Prostate gland (tissue), 2 donors: Measurements from ENCODE around the gene DYNC1LI1. TPM values are rescaled to one million over a fixed set of nuclear protein-coding genes. Genes with fewer than 3 reads are reported as not detected.
"Not testable (repeated sequence)": the region's sequence is repeated elsewhere in the genome, so short reads cannot be mapped to it uniquely, and the experiment has no call there.

ENCODE experiments used
- DNase-seq: peaks from one replicate; pipeline ENCODE4 v3.0.0-alpha.2; 2019; ENCODE audit warnings: low spot score
- H3K27ac ChIP-seq, 2 donors: fragments of 200-600 bp; sonication (generic); 2 replicates each; pipeline ENCODE4 v1.5.1; 2017 to 2019
- H3K27me3 ChIP-seq: fragments of 200-600 bp; sonication (generic); replicated peaks from 2 replicates; pipeline ENCODE4 v1.5.1; 2019; ENCODE audit not compliant: insufficient read depth
- H3K36me3 ChIP-seq, 2 donors: fragments of 200-600 bp; sonication (generic); 1 replicate in 1 of 2; 2 replicates in 1 of 2; pipeline versions ENCODE4 v1.5.1 to v1.8.1; 2017 to 2019
- H3K4me1 ChIP-seq: fragments of 200-600 bp; sonication (generic); replicated peaks from 2 replicates; pipeline ENCODE4 v1.5.1; 2019
- H3K4me3 ChIP-seq, 2 donors: fragments of 200-600 bp; sonication (generic); 2 replicates each; pipeline ENCODE4 v1.5.1; 2017 to 2019
- H3K9me3 ChIP-seq: fragments of 200-600 bp; sonication (generic); 2 replicates; pipeline ENCODE4 v1.5.1; 2017
- POLR2A ChIP-seq: fragments of 450-650 bp; IDR thresholded peaks from one replicate; pipeline ENCODE4 v1.6.1; 2016; ENCODE audit warnings: antibody characterized with exemption, mild to moderate bottlenecking
- POLR2AphosphoS5 ChIP-seq: sonication (generic); formaldehyde crosslinking; IDR thresholded peaks from one replicate; pipeline ENCODE4 v1.6.1; 2017; ENCODE audit warnings: antibody characterized with exemption
- WGBS: methylation state at CpG from one replicate; pipeline ENCODE4 v1.1.5; 2018; 5-methylcytosine and 5-hydroxymethylcytosine counted together
- intact Hi-C: fragments of 100-400 bp; cut with DNase I; formaldehyde crosslinking; loops from one replicate; pipeline ENCODE4 v1.14.2; 2022
- total RNA-seq, 2 donors: library from RNA; depleted of rRNA; stranded (reverse); fragments of >200 nt; gene quantifications; one replicate each; pipeline ENCODE4 v1.1.0, GENCODE V29; 2016
- TF ChIP-seq, protein P1 (sequence below), 4 experiments: fragments of 200-600 bp in 2 of 4; fragments of 450-650 bp in 2 of 4; sonication (generic) in 2 of 4; IDR thresholded peaks; 1 replicate in 3 of 4; 2 replicates in 1 of 4; pipeline ENCODE4 v1.5.1; 2016 to 2019; ENCODE audit warnings: antibody characterized with exemption in 4 of 4, mild to moderate bottlenecking in 2 of 4, moderate library complexity in 2 of 4

The DYNC1LI1 gene
- total RNA-seq, 2 donors from 2014 or later, result 30.5 to 43.3 TPM

- Histone ChIP-seq H3K4me1 (no peaks in the 10 kb centered on the region), H3K27me3 (no peaks in the 10 kb centered on the region), H3K36me3 (no peaks in the 10 kb centered on the region), H3K27ac (no peak overlapping the region), H3K4me3 (no peak overlapping the region), H3K9me3 (no peaks in the 10 kb centered on the region)
- DNase-seq, result no peak
- intact Hi-C loops, result no loop called here
- 74% methylated on average over 4 of the region's 4 CpGs for WGBS
- TF ChIP-seq POLR2A, result no peak
Measured at GRCh38 chr3:32540899-32541298, 29.8 kb downstream of the DYNC1LI1 start.

- Histone ChIP-seq H3K27me3 (no peaks in the 10 kb centered on the region), H3K9me3 (no peaks in the 10 kb centered on the region), H3K4me1 (no peaks in the 10 kb centered on the region), H3K27ac (no peak overlapping the region), H3K36me3 (no peaks in the 10 kb centered on the region), H3K4me3 (no peak overlapping the region)
- 94% methylated on average over 1 of the region's 1 CpG for WGBS
- intact Hi-C loops, result no loop called here
- TF ChIP-seq, protein P1, sequence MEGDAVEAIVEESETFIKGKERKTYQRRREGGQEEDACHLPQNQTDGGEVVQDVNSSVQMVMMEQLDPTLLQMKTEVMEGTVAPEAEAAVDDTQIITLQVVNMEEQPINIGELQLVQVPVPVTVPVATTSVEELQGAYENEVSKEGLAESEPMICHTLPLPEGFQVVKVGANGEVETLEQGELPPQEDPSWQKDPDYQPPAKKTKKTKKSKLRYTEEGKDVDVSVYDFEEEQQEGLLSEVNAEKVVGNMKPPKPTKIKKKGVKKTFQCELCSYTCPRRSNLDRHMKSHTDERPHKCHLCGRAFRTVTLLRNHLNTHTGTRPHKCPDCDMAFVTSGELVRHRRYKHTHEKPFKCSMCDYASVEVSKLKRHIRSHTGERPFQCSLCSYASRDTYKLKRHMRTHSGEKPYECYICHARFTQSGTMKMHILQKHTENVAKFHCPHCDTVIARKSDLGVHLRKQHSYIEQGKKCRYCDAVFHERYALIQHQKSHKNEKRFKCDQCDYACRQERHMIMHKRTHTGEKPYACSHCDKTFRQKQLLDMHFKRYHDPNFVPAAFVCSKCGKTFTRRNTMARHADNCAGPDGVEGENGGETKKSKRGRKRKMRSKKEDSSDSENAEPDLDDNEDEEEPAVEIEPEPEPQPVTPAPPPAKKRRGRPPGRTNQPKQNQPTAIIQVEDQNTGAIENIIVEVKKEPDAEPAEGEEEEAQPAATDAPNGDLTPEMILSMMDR (IDR thresholded peaks at IDR 0.05), result no peak
- no peak for DNase-seq
Measured at GRCh38 chr3:32532434-32532833, 38.2 kb downstream of the DYNC1LI1 start.

- H3K36me3 ChIP-seq, result no peaks in the 10 kb centered on the region
- no peak for TF ChIP-seq POLR2A
- TF ChIP-seq, protein P1 (IDR thresholded peaks at IDR 0.05), result no peak
- no peak for TF ChIP-seq POLR2AphosphoS5
- no peak overlapping the region for H3K27ac ChIP-seq
- H3K4me3 ChIP-seq, result no peak overlapping the region
- intact Hi-C loops, result no loop called here
- no peaks in the 10 kb centered on the region for H3K9me3 ChIP-seq
- no peaks in the 10 kb centered on the region for H3K4me1 ChIP-seq
- no peaks in the 10 kb centered on the region for H3K27me3 ChIP-seq
- no peak for DNase-seq
Measured at GRCh38 chr3:32531010-32531647, 39.5 kb downstream of the DYNC1LI1 start.

GRCh38 chr3:32525720-32526119 lies 44.9 kb downstream of the DYNC1LI1 start:
- Histone ChIP-seq H3K4me3 (no peak overlapping the region), H3K4me1 (no peaks in the 10 kb centered on the region), H3K27me3 (no peaks in the 10 kb centered on the region), H3K9me3 (no peaks in the 10 kb centered on the region), H3K27ac (no peak overlapping the region), H3K36me3 (no peaks in the 10 kb centered on the region)
- intact Hi-C loops, result no loop called here
- TF ChIP-seq POLR2AphosphoS5, result no peak
- TF ChIP-seq POLR2A, result no peak
- DNase-seq, result no peak

- no peaks in the 10 kb centered on the region for H3K4me1 ChIP-seq
- H3K27ac ChIP-seq, result no peak overlapping the region
- no peak for DNase-seq
- H3K36me3 ChIP-seq, result no peaks in the 10 kb centered on the region
- no peak overlapping the region for H3K4me3 ChIP-seq
- WGBS, result 50% methylated on average over 7 of the region's 7 CpGs
- intact Hi-C loops, result no loop called here
- TF ChIP-seq, protein P1 (IDR thresholded peaks at IDR 0.05), result no peak
- TF ChIP-seq POLR2AphosphoS5, result no peak
- no peaks in the 10 kb centered on the region for H3K9me3 ChIP-seq
- H3K27me3 ChIP-seq, result no peaks in the 10 kb centered on the region
Measured at GRCh38 chr3:32522682-32523081, 48.0 kb downstream of the DYNC1LI1 start.

DNA sequence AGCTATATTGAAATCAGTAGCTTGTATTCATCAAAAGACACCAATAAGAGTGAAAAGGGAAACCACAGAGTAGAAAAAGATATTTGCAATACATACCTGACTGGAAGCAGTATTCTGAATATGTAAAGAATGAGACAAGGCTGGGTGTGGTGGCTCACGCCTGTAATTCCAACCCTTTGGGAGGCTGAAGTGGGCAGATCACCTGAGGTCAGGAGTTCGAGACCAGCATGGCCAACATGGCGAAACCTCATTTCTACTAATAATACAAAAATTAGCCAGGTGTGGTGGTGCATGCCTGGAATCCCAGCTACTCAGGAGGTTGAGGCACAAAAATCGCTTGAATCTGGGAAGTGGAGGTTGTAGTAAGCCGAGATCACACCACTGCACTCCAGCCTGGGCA lies 51.7 kb downstream of the DYNC1LI1 start:
- WGBS, result 94% methylated on average over 5 of the region's 5 CpGs
- intact Hi-C loops, H3K4me1 ChIP-seq, H3K27ac ChIP-seq, H3K27me3 ChIP-seq, H3K4me3 ChIP-seq, H3K9me3 ChIP-seq, H3K36me3 ChIP-seq, DNase-seq: not testable (repeated sequence)

GRCh38 chr3:32516751-32517150 lies 53.9 kb downstream of the DYNC1LI1 start:
- DNase-seq, intact Hi-C loops, H3K36me3 ChIP-seq, H3K27me3 ChIP-seq, H3K4me1 ChIP-seq, H3K27ac ChIP-seq, H3K9me3 ChIP-seq, H3K4me3 ChIP-seq: not testable (repeated sequence)
- 85% methylated on average over 9 of the region's 9 CpGs for WGBS
